CD14-positive monocyte (primary cell): ENCODE data around the gene NANOGP8. TPM values are rescaled to one million over a fixed set of nuclear protein-coding genes. Genes with fewer than 3 reads are reported as not detected.

Source experiments
- DNase-seq, 3 donors: peaks; one replicate each; pipeline ENCODE4 v3.0.0-alpha.2; 2011 to 2022
- H2AFZ ChIP-seq: 2 replicates; pipeline ENCODE4 v1.6.0; 2012; ENCODE audit warnings: mild to moderate bottlenecking, low read depth, low read length, inconsistent platforms; ENCODE audit not compliant: insufficient read depth, poor library complexity, severe bottlenecking
- H3K27ac ChIP-seq, 2 donors: 1 replicate in 1 of 2; 2 replicates in 1 of 2; pipeline ENCODE4 v1.5.1; 2012 to 2013; ENCODE audit warnings: low read length in 2 of 2, control low read depth in 1 of 2, inconsistent platforms in 1 of 2, low read depth in 1 of 2, mild to moderate bottlenecking in 1 of 2
- H3K27me3 ChIP-seq, 2 donors: one replicate each; pipeline versions ENCODE4 v1.6.0 to v1.6.1; 2011 to 2013; ENCODE audit warnings: low read length in 2 of 2; ENCODE audit not compliant: control insufficient read depth in 2 of 2, insufficient read depth in 2 of 2
- H3K36me3 ChIP-seq, 2 donors: replicated peaks in 1 of 2; 1 replicate in 1 of 2; 2 replicates in 1 of 2; pipeline versions ENCODE4 v1.5.1 to v1.6.1; 2012 to 2013; ENCODE audit warnings: low read length in 2 of 2, control low read depth in 1 of 2, inconsistent platforms in 1 of 2, mild to moderate bottlenecking in 1 of 2; ENCODE audit not compliant: insufficient read depth in 2 of 2, control insufficient read depth in 1 of 2
- H3K4me1 ChIP-seq, 2 donors: 1 replicate in 1 of 2; 2 replicates in 1 of 2; pipeline versions ENCODE4 v1.5.1 to v1.6.1; 2012 to 2013; ENCODE audit warnings: low read length in 2 of 2, control low read depth in 1 of 2, inconsistent platforms in 1 of 2, mild to moderate bottlenecking in 1 of 2, moderate library complexity in 1 of 2; ENCODE audit not compliant: insufficient read depth in 2 of 2, control insufficient read depth in 1 of 2
- H3K4me2 ChIP-seq: replicated peaks from 2 replicates; pipeline ENCODE3; 2012; ENCODE audit warnings: low read length, moderate library complexity, mild to moderate bottlenecking; ENCODE audit not compliant: poor library complexity, severe bottlenecking; ENCODE audit errors: extremely low read depth
- H3K4me3 ChIP-seq, 3 experiments: fragments of 200-600 bp in 1 of 3; sonication (generic) in 1 of 3; replicated peaks in 1 of 3; 1 replicate in 2 of 3; 2 replicates in 1 of 3; pipeline ENCODE4 v1.5.1; 2011 to 2013; ENCODE audit warnings: low read length in 3 of 3, mild to moderate bottlenecking in 3 of 3, control low read depth in 2 of 3, low read depth in 2 of 3, inconsistent platforms in 1 of 3, moderate library complexity in 1 of 3
- H3K79me2 ChIP-seq: 2 replicates; pipeline ENCODE4 v1.6.0; 2012; ENCODE audit warnings: mild to moderate bottlenecking, control low read depth, inconsistent platforms, low read length, moderate library complexity; ENCODE audit not compliant: insufficient read depth
- H3K9ac ChIP-seq: 2 replicates; pipeline ENCODE4 v1.6.0; 2017; ENCODE audit warnings: low read length, mild to moderate bottlenecking; ENCODE audit not compliant: insufficient read depth, poor library complexity, severe bottlenecking
- H3K9me3 ChIP-seq, 2 donors: replicated peaks in 1 of 2; 1 replicate in 1 of 2; 2 replicates in 1 of 2; pipeline versions ENCODE4 v1.5.1 to v1.6.1; 2012 to 2013; ENCODE audit warnings: low read length in 2 of 2, control low read depth in 1 of 2; ENCODE audit not compliant: control insufficient read depth in 1 of 2, insufficient read depth in 1 of 2
- H4K20me1 ChIP-seq: 2 replicates; pipeline ENCODE4 v1.6.0; 2012; ENCODE audit warnings: mild to moderate bottlenecking, low read length, control low read depth, moderate library complexity; ENCODE audit not compliant: insufficient read depth
- H3K27ac Mint-ChIP-seq, 7 donors: one replicate each; pipeline ENCODE4 v1.8.0; 2020; ENCODE audit warnings: mild to moderate bottlenecking in 7 of 7, mixed read lengths in 7 of 7, moderate library complexity in 6 of 7, inconsistent platforms in 2 of 7
- H3K27me3 Mint-ChIP-seq, 3 donors: one replicate each; pipeline ENCODE4 v1.8.0; 2021 to 2022; ENCODE audit warnings: low read depth in 3 of 3, mild to moderate bottlenecking in 3 of 3, mixed read lengths in 3 of 3, moderate library complexity in 3 of 3, inconsistent platforms in 1 of 3
- H3K36me3 Mint-ChIP-seq, 2 donors: one replicate each; pipeline ENCODE4 v1.8.0; 2020; ENCODE audit warnings: mixed read lengths in 2 of 2, inconsistent platforms in 1 of 2, mild to moderate bottlenecking in 1 of 2
- H3K4me1 Mint-ChIP-seq: one replicate; pipeline ENCODE4 v1.8.0; 2020; ENCODE audit warnings: mild to moderate bottlenecking, mixed read lengths
- H3K4me3 Mint-ChIP-seq, 2 donors: one replicate each; pipeline ENCODE4 v1.8.0; 2020; ENCODE audit warnings: mild to moderate bottlenecking in 2 of 2, mixed read lengths in 2 of 2, moderate library complexity in 1 of 2
- H3K9me3 Mint-ChIP-seq, 7 donors: one replicate each; pipeline ENCODE4 v1.8.0; 2020 to 2022; ENCODE audit warnings: mixed read lengths in 7 of 7, mild to moderate bottlenecking in 6 of 7, moderate library complexity in 6 of 7, inconsistent platforms in 2 of 7
- CTCF ChIP-seq: fragments of 200-600 bp; IDR thresholded peaks from one replicate; pipeline ENCODE4 v1.8.0; 2022; ENCODE audit warnings: antibody characterized with exemption, mild to moderate bottlenecking
- WGBS: methylation state at CpG from one replicate; pipeline ENCODE4 v1.1.5; 2013; ENCODE audit warnings: missing lambda C conversion rate; ENCODE audit not compliant: insufficient coverage; 5-methylcytosine and 5-hydroxymethylcytosine counted together
- intact Hi-C, 2 donors: fragments of 100-400 bp; cut with micrococcal nuclease; formaldehyde crosslinking; loops; one replicate each; pipeline versions ENCODE4 v1.15.0 to v1.15.1; 2023
- polyA plus RNA-seq, 3 donors: library from polyadenylated mRNA; depleted of rRNA in 1 of 3; unstranded in 2 of 3; stranded (reverse) in 1 of 3; fragments of 300-500 nt in 2 of 3; fragments of >200 nt in 1 of 3; fragmentation: Illumina TruSeq in 2 of 3; gene quantifications; 1 replicate in 2 of 3; 2 replicates in 1 of 3; pipeline ENCODE4 v1.2.3, GENCODE V29; 2012 to 2021

Gene NANOGP8
- polyA plus RNA-seq, 3 donors = not detected

- Mint-ChIP-seq H3K4me1 (peaks cover 37% of the 10 kb centered on the region), H3K9me3 (no peaks in the 10 kb centered on the region), H3K36me3 (no peaks in the 10 kb centered on the region), H3K27me3 (no peaks in the 10 kb centered on the region), H3K4me3 (peak overlapping the region; percentile 0 to 72), H3K27ac (peak overlapping the region; percentile 52 to 87 (median 78))
- no peaks in the 10 kb centered on the region for H4K20me1 ChIP-seq
- no CpG with 5 or more reads among the region's 6 CpGs for WGBS
- peak overlapping the region in 2 of 3 experiments; percentile 16 to 59 for H3K4me3 ChIP-seq
- no peaks in the 10 kb centered on the region for H3K27me3 ChIP-seq
- H3K27ac ChIP-seq = peak overlapping the region; percentile 19 to 51
- H3K79me2 ChIP-seq = no peaks in the 10 kb centered on the region
- TF ChIP-seq CTCF = no peak
- H3K36me3 ChIP-seq = no peaks in the 10 kb centered on the region
- peak in 1 of 3 donors; percentile 49 for DNase-seq
- H3K9ac ChIP-seq = peak overlapping the region; percentile 8
- H3K4me2 ChIP-seq = peak overlapping the region; percentile 59
- no peaks in the 10 kb centered on the region for H3K9me3 ChIP-seq
- peaks cover 35 to 41% of the 10 kb centered on the region in 2 donors for H3K4me1 ChIP-seq
- intact Hi-C loops = no loop called here
- peak overlapping the region; percentile 14 for H2AFZ ChIP-seq
Measured at GRCh38 chr15:35038626-35039451, 46.3 kb downstream of the NANOGP8 start.

Other genes with a start within 250 kb of the NANOGP8 start
- gene AQR, start 115.6 kb downstream of the NANOGP8 start, polyA plus RNA-seq = 10 to 100 TPM in 2 of 3 donors, 1 to 10 TPM in 1; 8.4 to 26.4 (median 16.8) TPM
- 10 to 100 TPM in 2 of 3 donors, 1 to 10 TPM in 1; 8.3 to 51.7 (median 28.1) TPM for gene ZNF770, start 97.0 kb downstream of the NANOGP8 start, polyA plus RNA-seq